ENCODE results near the gene SPSB4.

Gene SPSB4

DNA sequence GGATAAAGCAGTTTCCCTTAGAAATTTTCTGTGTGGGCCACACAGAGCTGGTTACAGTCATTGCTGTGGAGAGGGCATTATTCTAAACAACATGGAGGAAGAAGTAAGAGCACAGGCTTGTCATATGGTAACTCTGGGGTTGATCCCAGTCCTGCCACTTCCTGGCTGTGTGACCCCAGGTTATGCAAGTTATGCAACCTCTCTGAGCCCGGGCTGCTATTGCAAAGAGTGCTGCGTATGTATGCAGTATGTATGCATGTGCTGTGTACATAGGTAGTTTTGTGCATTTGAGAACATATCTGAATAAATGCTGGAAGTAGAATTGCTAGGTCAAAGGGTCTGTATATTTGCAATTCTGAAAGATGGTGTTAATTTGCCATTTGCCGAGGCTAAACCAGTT, 9.2 kb downstream of the SPSB4 start:
- Mint-ChIP-seq H3K4me1 (ENCODE audit: low read depth) (no peaks in the 10 kb centered on the region), H3K36me3 (ENCODE audit: low read depth) (no peaks in the 10 kb centered on the region), H3K4me3 (no peak overlapping the region), H3K27me3 (peaks cover 6% of the 10 kb centered on the region), H3K27ac (no peak overlapping the region), H3K9me3 (no peaks in the 10 kb centered on the region)
- no peak for DNase-seq

DNA sequence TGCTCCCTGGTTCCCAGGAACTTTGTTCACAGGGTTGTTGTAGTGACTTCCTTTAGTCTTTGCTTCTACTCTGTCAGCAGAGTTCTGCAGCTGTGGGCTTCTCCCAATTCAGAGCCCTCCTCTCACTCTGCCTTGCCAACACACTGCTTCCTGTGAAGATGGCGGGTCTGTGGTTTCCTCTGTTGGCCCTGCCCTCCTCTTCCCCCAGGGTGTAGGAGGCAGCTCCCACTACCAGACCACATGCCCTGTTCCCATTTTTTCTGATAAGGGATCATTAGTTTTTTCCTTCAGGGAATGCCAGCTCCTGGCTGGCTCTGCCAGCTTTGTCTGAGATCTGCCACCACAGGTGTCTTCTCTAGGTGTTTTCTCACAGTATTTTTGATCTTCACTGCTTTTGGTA, 12.7 kb downstream of the SPSB4 start:
- H3K27me3 Mint-ChIP-seq: peaks cover 4% of the 10 kb centered on the region
- no peaks in the 10 kb centered on the region for H3K36me3 Mint-ChIP-seq (ENCODE audit: low read depth)
- no peak for DNase-seq
- no peaks in the 10 kb centered on the region for H3K9me3 Mint-ChIP-seq
- no peak overlapping the region for H3K4me3 Mint-ChIP-seq
- H3K4me1 Mint-ChIP-seq (ENCODE audit: low read depth): no peaks in the 10 kb centered on the region
- no peak overlapping the region for H3K27ac Mint-ChIP-seq

DNA sequence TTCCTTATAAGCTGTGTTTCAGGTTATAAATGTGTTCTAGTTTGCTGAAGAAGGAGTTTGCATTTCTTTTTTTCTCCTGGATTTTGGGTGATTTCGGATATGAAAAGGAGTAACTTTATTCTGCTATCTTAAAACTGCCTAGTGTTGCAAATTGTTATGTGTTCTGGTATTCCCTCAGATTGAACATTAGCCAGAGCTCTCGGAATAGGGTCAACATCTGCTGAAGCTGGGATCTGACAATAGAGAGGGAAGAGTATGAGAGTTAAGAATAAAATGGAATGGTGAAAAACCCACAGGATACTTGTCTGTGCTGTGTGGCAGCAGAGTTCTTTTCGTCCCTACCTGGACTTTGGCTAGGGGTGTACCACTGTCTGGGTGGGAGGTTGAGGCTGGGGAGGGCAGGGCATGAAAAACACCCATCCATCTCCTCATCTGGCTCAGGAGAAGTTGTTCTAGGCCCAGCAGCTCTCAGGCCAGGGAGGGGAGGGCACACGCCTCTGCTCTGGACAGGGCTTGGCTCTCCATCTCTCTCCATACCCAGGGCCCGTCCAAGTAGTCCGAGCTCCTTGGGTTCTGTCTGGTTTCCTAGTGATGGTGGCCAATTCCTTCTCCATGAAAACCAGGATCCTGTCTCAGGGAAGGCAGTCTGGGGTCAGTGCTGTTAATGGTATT, 13.2 kb downstream of the SPSB4 start:
- no peak overlapping the region for H3K4me3 Mint-ChIP-seq
- no peak for DNase-seq
- H3K27ac Mint-ChIP-seq: no peak overlapping the region
- H3K4me1 Mint-ChIP-seq (ENCODE audit: low read depth): no peaks in the 10 kb centered on the region
- no peaks in the 10 kb centered on the region for H3K36me3 Mint-ChIP-seq (ENCODE audit: low read depth)
- H3K27me3 Mint-ChIP-seq: peaks cover 4% of the 10 kb centered on the region
- H3K9me3 Mint-ChIP-seq: no peaks in the 10 kb centered on the region

- H3K4me3 Mint-ChIP-seq: no peak overlapping the region
- H3K27me3 Mint-ChIP-seq: peaks cover 4% of the 10 kb centered on the region
- no peaks in the 10 kb centered on the region for H3K9me3 Mint-ChIP-seq
- no peak for DNase-seq
- H3K4me1 Mint-ChIP-seq (ENCODE audit: low read depth): no peaks in the 10 kb centered on the region
- no peaks in the 10 kb centered on the region for H3K36me3 Mint-ChIP-seq (ENCODE audit: low read depth)
- no peak overlapping the region for H3K27ac Mint-ChIP-seq
These were observed 14.1 kb downstream of the SPSB4 start for GRCh38 chr3:141065258-141065657.

GRCh38 chr3:141065841-141066805, 15.0 kb downstream of the SPSB4 start:
- DNase-seq: no peak
- no peaks in the 10 kb centered on the region for H3K4me1 Mint-ChIP-seq (ENCODE audit: low read depth)
- H3K27me3 Mint-ChIP-seq: peaks cover 4% of the 10 kb centered on the region
- no peaks in the 10 kb centered on the region for H3K9me3 Mint-ChIP-seq
- H3K4me3 Mint-ChIP-seq: no peak overlapping the region
- H3K36me3 Mint-ChIP-seq (ENCODE audit: low read depth): no peaks in the 10 kb centered on the region
- no peak overlapping the region for H3K27ac Mint-ChIP-seq

GRCh38 chr3:141067206-141067974, 16.2 kb downstream of the SPSB4 start:
- peaks cover 4% of the 10 kb centered on the region for H3K27me3 Mint-ChIP-seq
- H3K9me3 Mint-ChIP-seq: no peaks in the 10 kb centered on the region
- no peaks in the 10 kb centered on the region for H3K36me3 Mint-ChIP-seq (ENCODE audit: low read depth)
- H3K27ac Mint-ChIP-seq: no peak overlapping the region
- no peak for DNase-seq
- H3K4me3 Mint-ChIP-seq: no peak overlapping the region
- no peaks in the 10 kb centered on the region for H3K4me1 Mint-ChIP-seq (ENCODE audit: low read depth)

DNA sequence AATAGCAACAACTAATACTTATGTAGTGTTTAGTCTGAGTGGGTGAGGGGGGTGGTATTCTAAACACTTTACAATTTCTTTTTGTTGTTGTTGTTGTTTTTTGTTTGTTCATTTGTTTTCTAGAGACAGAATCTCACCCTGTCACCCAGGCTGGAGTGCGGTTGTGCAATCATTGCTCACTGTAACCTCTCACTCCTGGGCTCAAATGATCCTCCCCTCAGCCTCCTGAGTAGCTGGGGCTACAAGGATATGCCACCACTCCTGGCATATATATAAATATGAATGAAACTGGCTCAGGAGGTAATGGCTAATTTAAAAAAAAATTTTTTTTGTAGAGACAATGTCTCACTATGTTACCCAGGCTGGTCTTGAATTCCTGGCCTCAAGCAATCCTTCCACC, 19.1 kb downstream of the SPSB4 start:
- Mint-ChIP-seq H3K27me3 (no peaks in the 10 kb centered on the region), H3K4me3 (no peak overlapping the region), H3K9me3 (no peaks in the 10 kb centered on the region), H3K4me1 (ENCODE audit: low read depth) (no peaks in the 10 kb centered on the region), H3K27ac (no peak overlapping the region), H3K36me3 (ENCODE audit: low read depth) (no peaks in the 10 kb centered on the region)
- no peak for DNase-seq

- H3K27me3 Mint-ChIP-seq: no peaks in the 10 kb centered on the region
These were observed 19.7 kb downstream of the SPSB4 start for GRCh38 chr3:141070727-141071357.

DNA sequence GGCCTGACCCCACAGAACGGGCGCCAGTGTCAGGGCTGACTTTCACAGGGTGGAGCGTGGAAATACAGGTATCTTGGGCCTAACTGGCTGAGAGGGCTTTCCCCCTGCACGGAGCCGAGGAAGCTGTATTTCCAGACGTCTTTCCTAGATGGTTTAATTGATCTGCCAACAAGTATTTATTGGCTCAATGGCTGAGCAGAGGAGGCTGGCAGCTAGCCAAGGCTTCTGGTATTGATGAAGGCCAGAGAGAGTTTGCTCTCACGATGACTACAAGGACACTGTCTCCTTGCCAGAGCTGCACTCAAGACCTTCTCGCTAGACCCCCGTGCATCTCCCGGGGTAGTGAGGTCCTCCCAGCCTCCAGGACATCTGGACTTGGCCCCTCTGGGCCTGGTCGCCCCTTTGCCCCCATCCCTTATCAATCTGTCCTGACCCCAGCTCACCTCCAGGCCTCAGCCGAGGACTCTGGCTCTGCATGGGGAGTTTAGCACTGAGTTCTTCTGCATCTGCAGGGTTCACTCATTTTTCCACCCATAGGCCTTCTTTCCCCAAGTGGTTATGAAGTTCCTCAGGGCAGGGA, 20.6 kb downstream of the SPSB4 start:
- H3K27me3 Mint-ChIP-seq: no peaks in the 10 kb centered on the region
- no peak overlapping the region for H3K27ac Mint-ChIP-seq
- DNase-seq: no peak
- H3K4me3 Mint-ChIP-seq: no peak overlapping the region
- H3K4me1 Mint-ChIP-seq (ENCODE audit: low read depth): peaks cover 2% of the 10 kb centered on the region
- H3K9me3 Mint-ChIP-seq: no peaks in the 10 kb centered on the region
- no peaks in the 10 kb centered on the region for H3K36me3 Mint-ChIP-seq (ENCODE audit: low read depth)

More at GRCh38 chr3:141070727-141071357, 19.7 kb downstream of the SPSB4 start:
- Mint-ChIP-seq H3K27ac (no peak overlapping the region), H3K9me3 (no peaks in the 10 kb centered on the region), H3K36me3 (ENCODE audit: low read depth) (no peaks in the 10 kb centered on the region), H3K4me1 (ENCODE audit: low read depth) (no peaks in the 10 kb centered on the region), H3K4me3 (no peak overlapping the region)
- DNase-seq: no peak

DNA sequence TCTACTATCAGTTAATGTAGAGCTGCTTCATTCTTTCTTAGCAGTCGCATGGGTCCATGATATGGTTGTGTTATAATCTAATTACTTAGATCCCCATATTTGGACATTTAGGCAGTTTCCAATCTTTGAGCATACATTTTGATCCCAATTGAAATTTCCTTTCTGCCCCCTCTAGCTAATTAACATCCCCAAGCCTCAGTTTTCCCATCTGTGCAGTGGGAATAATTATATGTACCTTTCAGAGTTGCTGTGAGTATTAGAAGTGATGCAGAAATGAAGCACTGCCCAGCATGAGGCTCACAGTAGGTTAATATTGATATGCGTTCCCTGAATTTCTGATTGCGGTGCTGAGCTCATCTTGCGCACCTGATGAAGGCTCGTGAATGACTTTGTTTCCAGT, 21.8 kb downstream of the SPSB4 start:
- no peak overlapping the region for H3K4me3 Mint-ChIP-seq
- no peaks in the 10 kb centered on the region for H3K36me3 Mint-ChIP-seq (ENCODE audit: low read depth)
- H3K9me3 Mint-ChIP-seq: no peaks in the 10 kb centered on the region
- no peaks in the 10 kb centered on the region for H3K27me3 Mint-ChIP-seq
- no peak for DNase-seq
- H3K4me1 Mint-ChIP-seq (ENCODE audit: low read depth): peaks cover 9% of the 10 kb centered on the region
- H3K27ac Mint-ChIP-seq: no peak overlapping the region

DNA sequence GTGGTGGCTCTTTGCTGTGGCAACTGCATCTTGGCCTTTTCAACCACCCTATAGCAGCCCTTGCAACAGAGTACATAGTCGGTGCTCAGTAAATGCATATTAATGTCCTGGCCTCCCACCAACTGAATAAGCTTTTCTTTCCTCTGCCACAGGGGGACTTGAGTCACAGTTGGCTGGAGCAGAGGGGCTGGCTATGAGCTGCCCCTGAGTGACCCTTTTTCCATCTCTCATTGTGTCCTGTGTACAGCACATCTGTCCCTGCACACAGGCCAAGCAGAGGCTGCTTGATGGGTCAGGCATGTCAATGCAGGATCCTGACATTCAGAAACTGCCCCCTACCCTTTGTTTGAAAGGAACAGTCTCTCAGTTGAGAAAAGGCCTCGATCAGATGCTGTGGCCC, 22.4 kb downstream of the SPSB4 start:
- Mint-ChIP-seq H3K27me3 (no peaks in the 10 kb centered on the region), H3K9me3 (no peaks in the 10 kb centered on the region), H3K4me3 (no peak overlapping the region), H3K36me3 (ENCODE audit: low read depth) (no peaks in the 10 kb centered on the region), H3K4me1 (ENCODE audit: low read depth) (peaks cover 9% of the 10 kb centered on the region), H3K27ac (no peak overlapping the region)
- no peak for DNase-seq

DNA sequence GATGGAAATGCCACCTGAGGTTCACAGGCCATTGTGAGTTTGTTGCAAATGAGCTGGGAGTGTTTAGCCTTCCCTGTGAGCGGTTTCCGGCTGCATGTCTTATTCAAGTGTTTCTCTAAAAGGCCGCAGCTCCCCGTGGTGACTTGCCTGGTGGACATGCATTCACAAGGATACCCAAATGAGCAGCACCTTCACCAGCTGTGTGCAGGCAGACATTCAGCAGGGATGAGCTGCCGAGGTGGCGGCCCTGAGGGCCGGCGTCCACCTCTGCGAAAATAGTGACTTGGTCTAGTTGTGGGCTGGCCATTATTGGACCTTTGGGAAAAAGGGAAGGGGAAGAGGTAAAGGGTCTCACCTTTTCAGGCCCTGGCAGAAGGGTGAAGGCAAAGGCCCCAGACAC, 23.4 kb downstream of the SPSB4 start:
- Mint-ChIP-seq H3K27me3 (no peaks in the 10 kb centered on the region), H3K4me1 (ENCODE audit: low read depth) (peaks cover 9% of the 10 kb centered on the region), H3K27ac (no peak overlapping the region), H3K36me3 (ENCODE audit: low read depth) (no peaks in the 10 kb centered on the region), H3K9me3 (no peaks in the 10 kb centered on the region), H3K4me3 (no peak overlapping the region)
- no peak for DNase-seq

- Mint-ChIP-seq H3K9me3 (no peaks in the 10 kb centered on the region), H3K4me3 (no peak overlapping the region), H3K27me3 (no peaks in the 10 kb centered on the region), H3K27ac (no peak overlapping the region), H3K4me1 (ENCODE audit: low read depth) (peaks cover 9% of the 10 kb centered on the region), H3K36me3 (ENCODE audit: low read depth) (no peaks in the 10 kb centered on the region)
- DNase-seq: no peak
These were observed 25.1 kb downstream of the SPSB4 start for GRCh38 chr3:141076036-141076773.
